Left renal pelvis (tissue), 4 donors: ENCODE data around the gene F3. TPM values are rescaled to one million over a fixed set of nuclear protein-coding genes. Genes with fewer than 3 reads are reported as not detected.
A peak's percentile ranks its signal among the peaks of the same experiment; 100 is the strongest.
"Not testable (repeated sequence)": the region's sequence is repeated elsewhere in the genome, so short reads cannot be mapped to it uniquely, and the experiment has no call there.

Source experiments
- DNase-seq, 4 donors: peaks; one replicate each; pipeline ENCODE4 v3.0.0-alpha.2; 2013; ENCODE audit warnings: low read depth in 4 of 4, low spot score in 3 of 4
- polyA plus RNA-seq, 4 donors: library from polyadenylated mRNA; unstranded; fragments of 120-200 nt; gene quantifications; one replicate each; pipeline ENCODE4 v1.2.1, GENCODE V29; 2013; ENCODE audit not compliant: insufficient read length in 4 of 4

Gene F3
- polyA plus RNA-seq: 10 to 100 TPM in 3 of 4 donors, 1 to 10 TPM in 1; 7.6 to 57.9 (median 45.9) TPM

DNA sequence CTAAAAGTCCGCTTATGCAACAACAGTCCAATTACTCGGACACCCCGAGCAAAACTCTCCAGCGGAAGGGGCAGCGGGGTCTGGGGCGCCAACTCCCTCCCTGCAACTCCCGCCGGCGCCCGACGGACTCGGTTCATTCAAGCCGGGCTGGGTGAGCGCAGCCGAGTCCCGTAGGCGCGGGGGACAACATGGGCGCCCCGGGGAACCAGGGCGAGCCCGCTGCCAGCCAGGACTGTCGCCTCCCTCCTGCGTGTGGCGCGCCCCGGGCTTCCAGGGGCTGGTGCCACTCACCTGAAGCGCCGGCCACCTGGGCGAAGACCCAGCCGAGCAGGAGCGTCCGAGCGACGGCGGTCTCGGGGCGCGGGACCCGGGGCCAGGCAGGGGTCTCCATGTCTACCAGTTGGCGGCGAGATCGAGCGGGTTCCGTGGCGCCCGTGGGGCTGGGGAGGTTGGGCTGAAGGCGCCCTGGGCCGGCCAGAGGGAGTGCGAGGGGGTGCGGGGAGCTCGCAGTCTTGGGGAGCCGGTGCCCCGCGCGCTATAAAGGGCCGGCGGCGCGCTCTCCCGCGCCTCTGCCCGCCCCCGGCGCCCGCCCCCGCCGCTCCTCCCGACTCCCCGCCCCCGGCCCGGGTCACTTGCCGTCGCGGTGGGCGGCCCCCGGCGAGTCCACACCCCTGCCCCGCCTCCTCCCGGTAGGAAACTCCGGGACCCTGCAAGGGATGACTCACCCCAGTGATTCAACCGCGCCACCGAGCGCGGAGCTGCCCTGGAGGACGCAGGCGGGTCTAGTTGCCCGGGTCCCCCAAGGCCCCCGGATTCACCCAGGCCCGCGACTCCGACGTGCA is at the start of gene F3:
F3 (minus strand) TSS at position 514 of the 842 bp plus-strand sequence; CDS start at position 391, 123 bp downstream.
- DNase-seq: peak; percentile 68 to 76 (median 70)

DNA sequence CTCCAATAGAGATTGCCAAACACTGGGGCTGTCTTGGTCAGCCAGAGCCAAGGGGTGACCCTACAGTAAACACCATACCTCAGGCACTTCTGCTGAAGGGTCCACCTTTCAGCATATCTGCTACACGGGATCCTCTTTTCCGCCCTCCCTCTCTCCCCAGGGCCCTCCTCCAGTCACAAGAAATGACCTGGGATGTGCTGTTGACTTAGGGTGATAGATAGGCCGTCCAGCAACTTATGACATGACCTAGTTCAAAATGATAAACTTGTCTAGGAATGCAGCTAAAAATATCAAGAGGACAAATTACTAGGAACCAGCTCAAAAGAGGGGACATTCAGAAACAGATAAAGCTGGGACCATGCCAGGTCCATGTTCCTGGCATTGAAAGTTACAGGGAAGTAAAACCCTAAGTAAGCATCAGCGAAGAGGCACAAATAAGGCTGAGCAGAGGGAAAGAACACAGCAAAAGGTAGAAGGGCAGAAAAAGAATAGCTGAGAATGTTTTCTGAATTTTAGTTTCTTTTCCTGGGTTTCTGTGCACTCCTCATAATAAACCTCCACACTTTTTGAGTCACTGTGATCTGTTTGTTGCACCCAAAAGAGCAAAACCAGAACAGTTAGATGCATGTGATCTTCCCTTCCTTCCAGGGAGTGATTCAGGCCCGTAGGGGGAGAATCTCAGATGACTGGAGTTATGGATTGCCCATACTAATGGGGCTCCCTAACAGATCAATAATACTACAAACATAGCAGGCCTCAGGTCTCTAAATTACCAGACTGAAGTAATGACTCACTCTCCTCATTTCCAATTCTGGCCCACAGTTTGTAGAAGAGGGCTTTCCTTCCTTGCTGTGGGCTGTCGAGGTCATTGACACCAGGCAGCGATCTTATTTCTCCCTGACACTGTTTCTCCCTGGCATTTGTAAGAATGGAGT is 48.9 kb upstream of the F3 start:
- no peak for DNase-seq

DNA sequence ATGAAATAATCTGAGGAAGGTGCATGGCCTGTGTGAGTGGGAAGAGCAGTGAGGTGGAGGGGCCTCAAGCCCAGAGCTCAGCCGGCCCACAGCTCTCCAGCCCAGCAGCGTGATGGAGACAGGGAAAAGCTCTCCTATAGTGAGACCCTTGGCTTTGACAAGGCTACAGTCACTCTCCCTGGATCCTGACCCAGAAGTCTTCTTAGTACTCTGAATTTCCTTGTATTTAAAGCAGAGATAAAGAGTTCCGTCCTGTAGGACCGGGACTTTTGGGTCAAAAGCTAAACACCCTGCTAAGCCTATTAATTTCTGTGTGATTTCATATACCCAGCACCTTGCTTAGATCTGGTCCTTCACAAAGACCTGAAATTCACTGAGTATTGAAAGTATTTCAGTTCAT is 48.2 kb upstream of the F3 start:
- no peak for DNase-seq

- DNase-seq: no peak
These were observed 41.0 kb upstream of the F3 start for GRCh38 chr1:94582565-94582964.

- DNase-seq: no peak
These were observed 39.0 kb upstream of the F3 start for GRCh38 chr1:94580367-94581115.

DNA sequence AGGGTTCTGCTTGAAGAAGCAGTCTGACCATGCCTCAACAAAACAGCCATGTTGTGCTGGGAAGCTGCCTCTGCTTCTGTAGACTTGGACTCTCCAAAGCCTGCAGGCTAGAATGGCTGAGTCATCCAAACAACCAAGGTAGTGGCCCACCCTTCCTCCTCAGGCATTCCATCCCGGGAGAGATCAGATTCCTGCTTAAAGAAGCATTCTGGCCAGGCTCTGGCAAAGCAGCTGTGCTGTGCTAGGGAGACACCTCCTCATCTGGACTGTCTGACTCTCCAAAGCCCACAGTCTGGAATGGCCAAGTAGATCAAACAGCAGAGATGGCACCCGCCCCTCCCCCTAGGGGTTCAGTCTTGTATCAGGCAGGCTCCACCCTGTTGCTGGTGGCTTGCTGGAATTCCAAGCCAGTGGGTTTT is 38.3 kb upstream of the F3 start:
- DNase-seq: no peak

- DNase-seq: no peak
These were observed 37.3 kb upstream of the F3 start for GRCh38 chr1:94578856-94579255.

GRCh38 chr1:94573917-94574316 is 32.4 kb upstream of the F3 start:
- not testable (repeated sequence) for DNase-seq

DNA sequence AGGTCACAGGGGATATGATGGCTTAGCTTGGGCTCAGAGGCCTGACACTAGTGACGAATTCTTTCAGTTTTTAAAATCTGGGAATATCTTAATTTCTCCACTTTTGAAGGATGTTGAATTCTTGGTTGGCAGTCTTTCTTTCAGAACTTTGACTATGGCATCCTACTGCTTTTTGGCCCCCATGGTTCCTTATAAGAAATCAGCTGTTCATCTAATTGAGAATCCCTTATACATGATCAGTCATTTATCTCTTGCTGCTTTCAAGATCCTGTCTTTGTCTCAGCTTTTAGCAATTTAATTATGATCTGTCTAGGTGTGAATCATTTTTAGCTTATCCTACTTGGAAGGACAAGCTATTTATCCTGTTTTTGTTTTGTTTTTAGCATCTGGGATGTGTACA is 31.2 kb upstream of the F3 start:
- DNase-seq: no peak

- not testable (repeated sequence) for DNase-seq
These were observed 29.4 kb upstream of the F3 start for GRCh38 chr1:94570965-94571364.

GRCh38 chr1:94568806-94569205 is 27.2 kb upstream of the F3 start:
- DNase-seq: not testable (repeated sequence)

GRCh38 chr1:94567975-94568607 is 26.5 kb upstream of the F3 start:
- not testable (repeated sequence) for DNase-seq

GRCh38 chr1:94566436-94566835 is 24.9 kb upstream of the F3 start:
- not testable (repeated sequence) for DNase-seq

GRCh38 chr1:94565901-94566300 is 24.3 kb upstream of the F3 start:
- no peak for DNase-seq

DNA sequence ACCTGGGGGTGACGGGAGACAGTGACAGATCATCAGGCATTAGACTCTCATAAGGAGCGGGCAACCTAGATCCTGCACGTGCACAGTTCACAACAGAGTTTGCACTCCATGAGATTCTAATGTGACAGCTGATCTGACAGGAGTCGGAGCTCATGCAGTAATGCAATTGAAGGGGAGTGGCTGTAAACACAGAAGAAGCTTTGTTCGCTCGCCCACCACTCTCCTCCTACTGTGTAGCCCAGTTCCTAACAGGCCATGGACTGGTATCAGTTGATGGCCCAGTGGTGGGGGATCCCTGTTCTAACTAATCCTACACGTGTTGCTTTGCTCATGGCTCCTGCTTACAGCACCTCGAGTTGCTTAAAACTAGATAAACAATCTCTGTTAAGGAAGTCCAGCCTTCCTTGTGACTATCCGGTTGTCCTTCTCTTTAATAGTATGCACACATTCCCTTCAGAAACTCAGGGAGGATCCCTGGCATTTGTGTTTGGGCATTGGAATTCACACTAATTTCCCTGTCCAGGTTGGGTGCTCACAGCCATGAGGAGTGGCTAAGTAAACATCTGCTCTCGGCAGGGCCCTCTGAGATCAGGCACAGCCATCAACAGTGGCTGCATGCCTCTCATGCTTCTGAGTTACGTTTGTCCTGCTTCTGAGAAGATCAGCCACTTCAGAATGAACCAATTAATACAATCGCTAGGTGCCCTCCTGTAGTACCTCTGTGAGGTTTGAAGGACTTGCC is 21.1 kb upstream of the F3 start:
- no peak for DNase-seq

DNA sequence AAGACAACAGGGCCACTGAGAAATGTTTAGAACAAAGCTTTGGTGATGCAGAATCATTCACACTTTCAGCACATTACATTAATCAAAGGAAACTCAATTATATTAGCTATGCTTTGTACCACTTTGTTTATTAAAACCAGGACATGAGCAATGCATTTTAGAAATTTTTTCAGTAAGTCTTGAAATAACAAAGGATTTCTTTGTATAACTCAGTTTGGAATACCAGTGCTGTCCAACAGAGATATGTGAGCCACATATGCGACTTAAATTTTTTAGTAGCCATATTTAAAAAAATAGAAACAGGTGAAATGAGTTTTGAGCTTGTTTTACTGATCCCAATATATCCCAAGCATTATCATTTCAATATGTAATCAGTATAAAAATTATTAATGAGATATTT is 18.8 kb upstream of the F3 start:
- DNase-seq: no peak

GRCh38 chr1:94559921-94560320 is 18.4 kb upstream of the F3 start:
- no peak for DNase-seq

DNA sequence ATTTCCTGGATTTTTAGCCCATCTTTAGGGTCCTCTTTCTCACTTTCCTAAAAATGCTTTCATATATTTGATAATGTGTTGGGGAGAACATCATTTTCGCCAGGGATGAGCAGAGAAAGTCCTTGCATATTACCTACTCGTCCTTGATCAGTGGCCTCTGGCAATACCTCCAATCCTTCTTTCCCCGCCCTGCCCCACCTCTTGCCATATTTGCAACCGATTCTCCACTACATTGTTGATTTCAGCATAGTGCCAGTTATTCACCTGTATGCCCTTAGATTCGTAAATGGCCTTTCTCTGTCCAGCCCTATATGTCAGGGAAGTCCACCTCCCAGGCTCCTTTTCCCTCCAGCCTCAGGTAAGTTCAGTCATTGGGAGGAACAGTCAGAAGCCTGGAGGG is 13.5 kb upstream of the F3 start:
- no peak for DNase-seq

DNA sequence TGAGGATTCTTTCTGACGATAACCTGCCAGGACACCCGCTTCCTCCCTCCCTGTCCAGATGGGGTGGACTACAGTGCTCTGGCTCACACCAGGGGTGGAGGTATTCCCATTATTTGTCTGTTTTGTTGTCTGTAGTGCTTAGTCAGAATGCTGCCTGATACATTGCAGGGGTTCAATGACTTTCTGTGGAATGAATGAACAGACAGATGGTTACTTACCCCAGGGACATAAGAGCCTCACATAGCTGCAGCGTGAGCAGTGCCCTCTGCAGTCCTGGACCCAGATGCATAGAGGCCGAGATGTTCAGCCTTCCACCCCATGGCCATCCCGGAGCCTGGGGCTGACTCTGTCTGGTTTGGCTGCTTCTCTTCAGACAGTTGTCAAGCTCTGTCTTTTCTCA is 13.0 kb upstream of the F3 start:
- DNase-seq: no peak

DNA sequence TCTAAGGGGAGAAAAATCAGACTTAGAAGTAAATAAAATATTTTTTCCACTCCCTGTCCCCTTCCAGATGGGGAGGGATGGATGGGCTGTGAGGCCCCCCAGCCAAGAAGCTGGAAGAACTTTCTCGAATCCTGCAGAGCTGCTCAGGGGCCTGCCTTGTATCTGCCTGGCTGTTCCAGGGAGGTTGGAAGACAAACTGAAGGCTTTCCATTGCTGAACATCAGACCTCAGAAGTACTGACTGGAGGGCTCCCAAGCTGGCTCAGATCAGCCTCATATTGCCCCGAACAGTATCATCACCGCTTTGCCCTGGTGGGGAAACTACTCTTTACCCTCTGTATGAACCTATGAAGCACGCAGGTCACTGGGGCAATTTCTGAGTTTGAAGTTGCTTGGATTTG is 12.4 kb upstream of the F3 start:
- no peak for DNase-seq
